HG02970 (cell line): ENCODE measurements around the gene KCTD8.
"Not testable (repeated sequence)": the region's sequence is repeated elsewhere in the genome, so short reads cannot be mapped to it uniquely, and the experiment has no call there.

Experiments used
- ATAC-seq: cut with Tn5 transposase; IDR thresholded peaks from one replicate; pipeline ENCODE4 v1.9.1; 2021; ENCODE audit warnings: mild to moderate bottlenecking, moderate library complexity, moderate number of reproducible peaks; ENCODE audit not compliant: unreplicated experiment, low FRiP score

Gene KCTD8

GRCh38 chr4:44342800-44343199 is 105.8 kb downstream of the KCTD8 start:
- no peak for ATAC-seq

- ATAC-seq = no peak
Observed at GRCh38 chr4:44326741-44327140, 121.9 kb downstream of the KCTD8 start.

DNA sequence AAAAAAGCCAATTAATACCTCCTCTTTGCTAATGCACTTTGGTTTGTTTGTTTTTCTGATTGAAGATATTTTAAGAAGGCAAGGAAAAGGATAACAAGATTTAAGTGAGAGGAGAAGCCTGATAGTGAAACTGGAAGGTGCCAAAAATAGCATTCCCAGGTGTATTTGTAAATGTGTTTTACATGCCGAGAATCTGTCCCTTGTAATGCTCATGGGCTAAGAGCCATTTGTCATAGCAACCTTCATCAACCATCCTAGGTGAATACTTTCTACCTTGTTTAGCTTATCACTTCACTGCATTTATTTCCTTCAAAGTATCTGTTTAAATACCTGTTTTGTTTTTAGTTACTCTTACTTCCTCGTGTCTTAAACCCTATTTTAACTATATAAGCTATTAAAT is 127.8 kb downstream of the KCTD8 start:
- ATAC-seq = no peak

DNA sequence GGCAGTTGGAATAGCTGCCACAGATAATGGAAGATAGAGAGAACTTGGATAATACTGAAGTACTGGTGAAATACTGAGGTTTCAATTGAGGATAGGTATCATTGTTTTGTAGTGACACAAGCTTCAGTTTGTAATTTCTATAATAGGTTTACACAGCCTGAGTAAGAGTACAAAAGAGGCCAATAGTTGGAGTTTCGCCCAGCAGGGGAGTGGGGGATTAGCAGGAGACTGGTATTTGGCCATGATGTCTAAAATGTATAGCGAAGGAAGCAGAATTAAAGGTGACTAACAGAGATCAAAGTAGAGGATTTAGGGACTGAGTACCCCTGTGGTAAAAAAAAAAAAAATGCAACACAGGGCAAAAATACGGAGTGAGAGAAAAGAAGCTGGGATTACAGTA is 129.5 kb downstream of the KCTD8 start:
- ATAC-seq = no peak

DNA sequence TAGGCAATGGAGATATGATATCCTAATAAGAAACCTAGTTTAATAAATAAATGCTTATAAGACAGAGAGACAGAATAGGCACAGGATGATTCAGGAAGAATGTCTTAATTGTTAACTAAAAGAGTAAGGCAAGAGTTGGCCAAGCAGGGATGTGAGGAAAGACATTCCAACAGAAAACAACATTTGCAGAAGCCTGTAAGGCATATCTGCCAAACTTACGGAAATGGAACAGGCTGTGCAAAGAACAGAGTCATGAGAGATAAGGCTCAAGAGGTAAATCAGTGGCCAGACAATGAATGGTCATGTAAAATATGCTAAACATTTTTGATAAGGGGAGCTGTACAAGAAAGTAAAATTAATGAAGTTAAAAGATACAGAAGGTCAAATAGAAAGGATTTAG is 134.9 kb downstream of the KCTD8 start:
- ATAC-seq = no peak

DNA sequence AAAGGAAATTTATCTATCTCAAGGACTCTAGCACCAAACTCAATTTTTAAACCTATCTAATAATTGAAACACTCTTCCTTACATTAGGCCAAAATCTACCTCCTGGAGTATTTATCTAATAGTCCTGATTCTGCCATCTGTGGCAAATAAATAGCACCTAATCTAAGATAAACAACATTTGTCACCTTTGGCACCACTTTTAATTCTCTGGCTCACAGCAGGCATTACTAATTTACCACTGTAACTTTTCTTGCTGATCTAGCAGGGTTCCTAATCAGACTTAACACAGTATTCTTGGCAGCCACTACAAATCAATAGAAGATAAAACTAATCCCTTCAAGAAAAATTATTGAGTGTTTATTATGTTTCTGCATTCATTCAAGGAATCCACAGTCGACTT is 161.1 kb downstream of the KCTD8 start:
- ATAC-seq = no peak

DNA sequence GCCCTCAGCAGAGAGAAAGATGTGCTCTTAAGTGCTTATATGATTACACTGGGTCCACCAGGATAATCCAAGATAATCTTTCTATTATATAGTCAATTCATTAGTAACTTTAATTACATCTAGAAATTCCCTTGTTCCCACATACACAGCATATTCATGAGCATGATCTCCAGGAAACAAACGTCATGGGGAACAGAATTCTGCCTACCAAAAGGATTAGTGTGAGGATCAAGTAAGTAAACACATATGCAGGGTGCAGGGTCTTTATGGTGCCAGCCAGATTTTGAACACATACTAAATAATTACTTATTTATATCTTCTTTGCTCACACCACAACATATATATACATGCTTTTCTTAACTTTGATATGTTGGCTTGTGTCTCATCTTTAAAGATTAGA is 169.1 kb downstream of the KCTD8 start:
- no peak for ATAC-seq

GRCh38 chr4:44279066-44279465 is 169.5 kb downstream of the KCTD8 start:
- no peak for ATAC-seq

GRCh38 chr4:44257461-44257860 is 191.1 kb downstream of the KCTD8 start:
- no peak for ATAC-seq

DNA sequence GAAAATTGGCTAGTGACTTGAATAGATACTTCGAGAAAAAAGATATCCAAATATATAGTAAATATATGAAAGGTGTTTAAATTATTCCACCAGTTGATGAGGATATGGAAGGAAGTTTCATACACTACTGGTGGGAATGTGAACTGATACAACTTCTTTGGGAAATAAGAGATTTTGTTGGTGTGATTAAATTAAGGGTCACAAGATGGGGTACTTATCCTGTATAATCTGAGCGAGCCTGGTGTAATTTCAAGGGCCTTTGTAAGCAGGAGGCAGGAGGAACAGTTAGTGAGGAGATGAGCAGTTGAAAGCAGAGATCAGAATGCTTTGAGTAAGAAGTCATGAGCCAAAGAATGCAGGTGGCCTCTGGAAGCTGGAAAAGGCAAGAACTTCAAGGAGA is 192.2 kb downstream of the KCTD8 start:
- no peak for ATAC-seq

GRCh38 chr4:44237643-44238042 is 211.0 kb downstream of the KCTD8 start:
- no peak for ATAC-seq

- ATAC-seq = no peak
Observed at GRCh38 chr4:44235897-44236296, 212.7 kb downstream of the KCTD8 start.

DNA sequence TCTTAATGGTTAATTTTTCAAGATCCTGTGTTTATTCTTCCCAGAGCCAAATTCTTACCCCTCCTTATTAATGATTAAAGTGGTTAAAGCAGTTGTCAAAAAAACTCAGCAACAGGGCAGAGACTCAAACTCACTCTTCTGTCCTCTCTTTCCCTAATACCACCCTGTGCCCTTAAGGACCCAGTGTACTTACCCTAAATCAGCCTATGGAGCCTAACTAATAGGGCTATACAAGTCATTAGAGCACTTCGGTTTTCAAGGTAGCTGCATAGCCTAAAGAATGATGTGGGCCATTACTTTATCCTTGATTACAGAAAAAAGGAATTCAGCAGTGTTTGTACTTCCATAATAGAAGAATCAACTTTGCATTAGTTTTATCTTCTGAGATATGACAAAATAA is 216.3 kb downstream of the KCTD8 start:
- no peak for ATAC-seq

DNA sequence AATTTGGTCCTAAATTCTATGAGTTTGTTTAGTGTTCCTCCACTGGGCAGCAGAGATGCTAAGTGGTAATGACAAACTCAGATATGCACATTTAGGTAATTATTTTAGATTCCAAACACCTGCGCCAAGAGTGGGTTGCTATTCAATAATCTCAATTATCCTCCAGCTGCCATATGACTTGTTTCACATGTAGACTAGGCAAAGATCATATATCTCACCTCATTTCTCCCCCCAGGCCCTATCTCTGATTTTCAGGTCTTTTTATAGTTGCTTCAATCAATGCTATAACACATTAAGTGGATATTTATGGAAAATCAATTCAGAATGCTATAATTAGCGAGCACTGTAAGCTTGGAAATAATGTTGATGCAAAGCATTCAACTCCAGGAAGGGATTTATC is 217.6 kb downstream of the KCTD8 start:
- no peak for ATAC-seq

GRCh38 chr4:44228326-44228725 is 220.3 kb downstream of the KCTD8 start:
- ATAC-seq = no peak

DNA sequence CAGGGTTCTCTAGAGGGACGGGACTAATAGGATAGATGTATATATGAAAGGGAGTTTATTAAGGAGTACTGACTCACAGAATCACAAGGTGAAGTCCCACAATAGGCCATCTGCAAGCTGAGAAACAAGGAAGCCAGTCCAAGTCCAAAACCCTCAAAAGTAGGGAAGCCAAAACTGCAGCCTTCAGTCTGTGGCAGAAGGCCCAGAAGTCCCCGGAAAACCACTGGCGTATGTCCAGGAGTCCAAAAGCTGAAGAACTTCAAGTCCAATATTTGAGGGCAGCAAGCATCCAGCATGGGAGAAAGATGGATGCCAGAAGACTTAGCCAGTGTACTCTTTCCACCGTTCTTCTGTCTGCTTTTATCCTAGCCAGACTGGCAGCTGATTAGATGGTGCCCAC is 227.2 kb downstream of the KCTD8 start:
- ATAC-seq = no peak

- ATAC-seq = no peak
Observed at GRCh38 chr4:44210750-44211149, 237.9 kb downstream of the KCTD8 start.

GRCh38 chr4:44196796-44197195 is 251.8 kb downstream of the KCTD8 start:
- no peak for ATAC-seq

GRCh38 chr4:44194365-44194764 is 254.2 kb downstream of the KCTD8 start:
- no peak for ATAC-seq

- no peak for ATAC-seq
Observed at GRCh38 chr4:44186850-44187246, 261.8 kb downstream of the KCTD8 start.

DNA sequence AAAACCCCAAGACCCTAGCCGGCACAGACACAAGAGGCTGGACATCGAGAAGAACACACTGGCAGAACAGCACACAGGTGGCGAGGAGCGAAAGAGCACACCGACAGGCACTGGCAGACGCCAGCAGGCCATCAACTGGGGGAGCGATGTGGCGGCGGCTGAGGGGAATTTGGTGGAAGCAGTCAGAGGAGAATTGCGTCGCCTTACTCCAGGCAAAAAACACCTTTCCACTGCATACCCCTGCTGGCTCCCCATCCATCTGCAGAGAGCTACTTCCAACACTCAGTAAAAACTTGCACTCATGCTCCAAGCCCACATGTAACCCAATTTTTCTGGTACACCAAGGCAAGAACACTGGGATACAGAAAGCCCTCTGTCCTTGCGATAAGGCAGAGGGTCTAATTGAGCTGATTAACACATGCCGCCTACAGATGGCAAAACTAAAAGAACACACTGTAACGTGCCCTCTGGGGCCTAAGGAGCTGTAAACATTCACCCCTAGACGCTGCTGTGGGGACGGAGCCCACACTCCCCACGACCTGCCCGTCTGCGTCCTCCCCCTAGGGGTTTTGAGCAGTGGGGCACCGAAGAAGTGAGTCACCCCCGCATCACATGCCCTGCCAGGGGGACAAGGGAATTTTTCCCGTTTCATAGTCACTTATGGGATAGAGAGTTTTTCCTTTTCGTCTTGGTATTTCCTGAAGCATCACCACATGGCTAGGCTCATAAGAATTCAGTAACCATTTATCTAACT is 262.3 kb downstream of the KCTD8 start:
- no peak for ATAC-seq

- not testable (repeated sequence) for ATAC-seq
Observed at GRCh38 chr4:44181491-44182349, 266.9 kb downstream of the KCTD8 start.
